HG03025 (cell line): ENCODE results near the gene SPNS2.
A peak's percentile ranks its signal among the peaks of the same experiment; 100 is the strongest.

Experiments
- ATAC-seq: cut with Tn5 transposase; IDR thresholded peaks from one replicate; pipeline ENCODE4 v1.9.1; 2021; ENCODE audit warnings: mild to moderate bottlenecking, moderate library complexity; ENCODE audit not compliant: unreplicated experiment, low FRiP score

SPNS2 gene

GRCh38 chr17:4547118-4547906 lies 48.6 kb downstream of the SPNS2 start:
- no peak for ATAC-seq

GRCh38 chr17:4548061-4548461 lies 49.4 kb downstream of the SPNS2 start:
- no peak for ATAC-seq

- no peak for ATAC-seq
Observed at GRCh38 chr17:4548721-4549531, 50.2 kb downstream of the SPNS2 start.

GRCh38 chr17:4549781-4550533 lies 51.3 kb downstream of the SPNS2 start:
- no peak for ATAC-seq

- ATAC-seq: no peak
Observed at GRCh38 chr17:4550534-4551039, 51.9 kb downstream of the SPNS2 start.

GRCh38 chr17:4551141-4551540 lies 52.5 kb downstream of the SPNS2 start:
- no peak for ATAC-seq

- no peak for ATAC-seq
Observed at GRCh38 chr17:4551796-4552525, 53.3 kb downstream of the SPNS2 start.

GRCh38 chr17:4553669-4554068 lies 55.0 kb downstream of the SPNS2 start:
- ATAC-seq: no peak

- no peak for ATAC-seq
Observed at GRCh38 chr17:4554441-4554996, 55.8 kb downstream of the SPNS2 start.

GRCh38 chr17:4554997-4555799 lies 56.5 kb downstream of the SPNS2 start, which contains the start of gene MYBBP1A:
TSS of gene MYBBP1A (minus strand) at chr17:4555384. CDS start at chr17:4555324, 60 bp downstream.
- ATAC-seq: peak; percentile 78

- ATAC-seq: no peak
Observed at GRCh38 chr17:4555873-4556759, 57.4 kb downstream of the SPNS2 start.

GRCh38 chr17:4556996-4557395 lies 58.3 kb downstream of the SPNS2 start:
- no peak for ATAC-seq

- ATAC-seq: no peak
Observed at GRCh38 chr17:4557626-4558346, 59.1 kb downstream of the SPNS2 start.

GRCh38 chr17:4558347-4558971 lies 59.8 kb downstream of the SPNS2 start:
- no peak for ATAC-seq

- no peak for ATAC-seq
Observed at GRCh38 chr17:4559139-4559791, 60.6 kb downstream of the SPNS2 start.

- no peak for ATAC-seq
Observed at GRCh38 chr17:4559966-4560365, 61.3 kb downstream of the SPNS2 start.
